GM19328 (cell line): ENCODE measurements around the gene RFX1.
"Not testable (repeated sequence)": the region's sequence is repeated elsewhere in the genome, so short reads cannot be mapped to it uniquely, and the experiment has no call there.

ENCODE experiments used
- ATAC-seq: cut with Tn5 transposase; IDR thresholded peaks from one replicate; pipeline ENCODE4 v1.9.1; 2021; ENCODE audit warnings: mild to moderate bottlenecking, moderate library complexity; ENCODE audit not compliant: unreplicated experiment

The RFX1 gene

DNA sequence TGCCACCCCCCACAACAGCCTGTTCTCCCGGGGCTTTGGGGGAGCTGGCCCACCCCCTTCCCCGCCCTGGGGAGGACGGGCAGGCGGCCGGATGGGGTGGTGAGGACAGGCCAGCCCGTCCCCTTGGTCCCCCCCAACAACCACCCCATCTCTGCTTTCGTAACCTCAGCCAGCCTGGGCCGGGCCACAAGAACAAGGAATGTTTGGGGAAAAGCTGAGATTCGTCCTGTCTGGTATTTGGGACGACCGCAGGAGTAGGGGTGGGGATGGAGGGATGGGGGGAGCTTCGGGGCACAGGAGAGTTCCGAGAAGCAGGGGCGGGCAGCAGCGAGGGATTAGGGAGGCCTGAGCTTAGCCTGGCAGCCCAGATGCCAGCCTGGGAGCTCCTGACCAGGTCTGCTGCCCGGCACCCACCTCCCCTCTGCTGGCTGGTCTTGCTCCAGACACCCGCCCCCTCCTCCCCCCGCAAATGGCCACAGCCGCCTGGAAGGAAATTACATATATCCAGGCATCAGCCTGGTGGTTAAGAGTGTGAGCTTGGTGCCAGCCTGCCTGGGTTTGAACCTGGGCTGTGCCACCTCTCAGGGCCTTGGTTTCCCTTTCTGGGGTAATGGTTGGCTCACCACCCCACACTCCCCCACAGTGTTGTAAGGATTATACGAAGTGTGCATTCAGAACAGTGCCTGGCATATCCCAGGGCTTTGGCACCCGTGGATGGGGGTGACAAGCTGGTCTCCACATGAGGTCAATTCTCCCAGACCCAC lies 67.6 kb downstream of the RFX1 start, which contains the start of gene PODNL1:
PODNL1 (minus strand) TSS at position 117 of the 764 bp plus-strand sequence. CDS start 236 bp downstream, outside the sequence.
- no peak for ATAC-seq

- ATAC-seq = no peak
These were observed 68.4 kb downstream of the RFX1 start for GRCh38 chr19:13937479-13938300.

- no peak for ATAC-seq
These were observed 70.2 kb downstream of the RFX1 start for GRCh38 chr19:13935765-13936510.

- no peak for ATAC-seq
These were observed 71.4 kb downstream of the RFX1 start for GRCh38 chr19:13934785-13935109.

DNA sequence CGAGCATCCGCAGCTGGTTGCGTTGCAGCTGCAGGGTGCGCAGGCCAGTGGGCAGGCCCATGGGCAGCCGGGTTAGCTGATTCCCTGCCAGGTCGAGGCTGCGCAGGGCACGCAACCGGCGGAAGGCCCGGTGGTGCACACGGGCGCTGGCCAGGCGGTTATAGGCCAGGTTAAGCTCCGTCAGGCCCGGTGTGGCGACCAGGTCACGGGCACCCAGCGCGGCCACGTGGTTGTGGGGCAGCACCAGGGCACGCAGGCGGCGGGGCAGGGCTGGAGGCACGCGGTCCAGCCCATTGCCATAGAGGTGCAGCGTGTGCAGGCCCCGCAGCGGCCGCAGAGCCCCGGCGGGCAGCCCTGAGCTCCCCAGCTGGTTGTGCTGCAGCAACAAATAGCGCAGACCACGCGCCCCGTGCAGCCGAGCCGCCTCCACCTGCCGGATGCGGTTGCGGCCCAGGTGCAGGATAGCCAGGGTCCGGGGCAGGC lies 73.2 kb downstream of the RFX1 start:
- no peak for ATAC-seq

DNA sequence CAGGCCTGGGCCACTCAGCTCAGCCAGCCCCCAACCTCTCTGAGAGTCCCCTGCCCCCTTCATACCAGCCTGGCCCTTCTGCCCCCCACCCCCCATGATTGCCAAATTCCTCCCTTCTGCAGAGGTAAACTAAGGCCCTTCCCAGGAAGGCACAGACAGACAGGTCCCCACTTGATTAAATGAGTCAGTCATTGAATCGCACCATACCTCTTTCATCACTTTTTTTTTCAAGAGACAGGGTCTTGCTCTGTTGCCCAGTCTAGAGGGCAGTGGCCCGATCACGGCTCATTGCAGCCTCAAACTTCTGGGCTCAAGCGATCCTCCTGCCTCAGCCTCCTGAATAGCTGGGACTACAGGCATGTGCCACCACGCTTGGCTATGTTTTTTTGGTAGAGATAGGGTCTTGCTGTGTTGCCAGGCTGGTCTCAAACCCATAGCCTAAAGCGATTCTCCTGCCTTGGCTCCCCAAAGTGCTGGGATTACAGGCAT lies 73.9 kb downstream of the RFX1 start:
- no peak for ATAC-seq

DNA sequence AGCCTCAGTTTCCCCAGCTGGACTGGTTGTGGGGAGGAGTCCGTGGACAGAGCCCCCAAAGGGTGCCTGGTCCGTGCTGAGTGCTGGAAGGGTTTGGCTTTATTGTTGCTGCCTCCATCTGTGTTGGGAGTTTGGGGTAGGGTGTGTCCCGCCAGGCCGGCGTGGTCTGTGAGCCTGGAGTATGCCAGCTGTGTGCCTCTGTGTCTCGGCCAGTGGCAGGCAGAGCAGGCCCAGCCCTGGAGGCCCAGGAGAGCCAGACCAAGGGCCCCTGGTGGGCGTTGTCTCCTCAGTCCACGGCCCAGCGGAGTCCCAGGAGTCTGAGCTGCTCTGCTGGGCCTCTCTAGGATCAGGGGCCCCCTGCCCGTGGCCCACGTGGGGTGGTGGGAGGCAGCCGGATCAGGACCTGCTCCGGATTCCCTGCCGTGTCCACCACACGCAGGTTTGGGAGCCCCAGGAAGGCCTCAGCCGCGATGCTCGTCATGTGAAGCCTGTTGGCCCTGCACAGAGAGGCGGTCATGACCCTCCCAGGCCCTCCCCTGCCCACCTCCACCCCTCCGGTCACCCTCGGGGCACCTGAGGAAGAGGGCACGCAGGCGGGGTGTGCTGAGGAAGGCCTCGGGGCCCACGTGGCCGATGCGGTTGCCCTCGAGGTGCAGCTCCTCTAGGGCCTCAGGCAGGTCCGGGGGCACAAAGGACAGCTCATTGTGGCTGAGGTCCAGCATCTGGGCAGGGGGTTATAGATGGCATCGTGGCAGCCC lies 74.5 kb downstream of the RFX1 start:
- no peak for ATAC-seq

- ATAC-seq = no peak
These were observed 75.7 kb downstream of the RFX1 start for GRCh38 chr19:13930402-13930801.

GRCh38 chr19:13929956-13930355 lies 76.2 kb downstream of the RFX1 start:
- no peak for ATAC-seq

DNA sequence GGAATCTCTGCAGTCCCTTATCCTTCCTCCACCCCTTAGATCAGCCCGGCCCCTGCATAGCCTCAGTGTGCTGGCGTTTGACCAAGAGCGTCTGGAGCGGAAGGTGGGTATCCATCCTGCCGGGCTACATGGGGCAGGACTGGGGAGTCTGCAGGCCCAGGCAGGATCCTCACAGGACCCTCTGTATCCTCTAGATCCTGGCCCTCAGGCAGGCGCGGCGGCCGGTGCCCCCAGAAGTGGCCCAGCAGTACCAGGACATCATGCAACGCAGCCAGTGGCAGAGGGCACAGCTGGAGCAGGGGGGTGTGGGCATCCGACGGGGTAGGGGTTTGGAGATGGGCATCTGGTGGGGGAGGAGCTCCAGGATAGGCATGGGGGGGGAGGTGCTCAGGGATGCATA lies 76.8 kb downstream of the RFX1 start:
- ATAC-seq = no peak

DNA sequence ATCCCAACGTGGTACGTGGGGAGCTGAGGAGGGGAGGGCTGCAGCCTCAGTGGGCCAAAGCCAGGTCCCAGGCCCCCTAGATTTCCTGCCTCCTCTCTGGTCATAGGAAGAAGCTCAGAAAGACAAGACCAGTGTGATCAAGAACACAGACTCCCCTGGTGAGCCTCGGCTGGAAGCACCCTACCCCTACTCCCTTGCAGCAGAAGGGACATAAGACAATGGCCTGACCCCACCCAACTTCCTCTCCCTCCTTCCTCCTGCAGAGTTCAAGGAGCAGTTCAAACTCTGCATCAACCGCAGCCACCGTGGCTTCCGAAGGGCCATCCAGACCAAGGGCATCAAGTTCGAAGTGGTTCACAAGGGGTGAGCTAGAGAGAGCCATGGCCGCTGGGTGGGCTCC lies 79.4 kb downstream of the RFX1 start:
- no peak for ATAC-seq

DNA sequence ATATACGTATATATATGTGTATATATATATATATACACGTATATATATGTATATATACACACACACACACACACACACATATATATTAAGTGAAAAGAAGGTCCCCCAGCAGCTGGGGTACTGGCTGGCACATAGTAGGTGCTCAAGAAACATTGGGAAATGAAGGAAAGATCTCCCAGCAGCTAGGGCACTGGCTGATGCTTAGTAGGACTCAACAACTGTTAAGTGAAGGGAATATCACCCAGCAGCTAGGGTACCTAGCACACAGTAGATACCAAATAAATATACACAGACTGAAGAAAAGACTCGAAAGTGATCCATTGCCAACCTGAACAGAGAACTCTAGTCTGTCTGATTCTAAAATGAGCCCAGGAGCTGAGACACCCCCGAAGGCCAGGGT lies 80.1 kb downstream of the RFX1 start:
- ATAC-seq = no peak

DNA sequence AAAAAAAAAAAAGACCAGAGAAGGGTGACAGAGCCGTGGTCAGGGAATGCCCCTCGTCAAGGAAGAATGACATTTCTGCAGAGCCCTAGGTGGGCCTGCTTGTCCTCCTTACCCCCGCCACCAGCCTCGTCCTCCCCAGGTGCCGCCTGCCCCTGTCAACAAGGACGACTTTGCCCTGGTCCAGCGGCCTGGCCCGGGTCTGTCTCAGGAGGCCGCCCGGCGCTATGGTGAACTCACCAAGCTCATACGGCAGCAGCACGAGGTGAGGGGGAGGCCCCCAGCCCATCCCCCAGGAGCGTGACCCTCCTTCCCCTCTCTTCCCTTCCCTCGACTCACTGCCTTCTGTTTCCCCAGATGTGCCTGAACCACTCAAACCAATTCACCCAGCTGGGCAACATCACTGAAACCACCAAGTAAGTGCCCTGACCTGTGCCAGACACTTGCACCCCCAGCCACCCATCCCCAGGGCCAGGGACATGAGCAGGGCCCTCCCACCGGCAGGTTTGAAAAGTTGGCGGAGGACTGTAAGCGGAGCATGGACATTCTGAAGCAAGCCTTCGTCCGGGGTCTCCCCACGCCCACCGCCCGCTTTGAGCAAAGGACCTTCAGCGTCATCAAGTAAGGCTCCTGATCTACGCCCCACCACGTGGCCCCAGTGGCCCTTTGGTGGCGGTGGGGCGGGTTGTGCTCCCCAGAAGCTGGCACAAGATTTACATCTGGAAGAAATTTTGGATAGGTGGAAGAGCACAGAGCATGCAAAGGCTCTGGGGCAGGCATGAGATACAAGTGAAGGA lies 82.7 kb downstream of the RFX1 start:
- no peak for ATAC-seq

DNA sequence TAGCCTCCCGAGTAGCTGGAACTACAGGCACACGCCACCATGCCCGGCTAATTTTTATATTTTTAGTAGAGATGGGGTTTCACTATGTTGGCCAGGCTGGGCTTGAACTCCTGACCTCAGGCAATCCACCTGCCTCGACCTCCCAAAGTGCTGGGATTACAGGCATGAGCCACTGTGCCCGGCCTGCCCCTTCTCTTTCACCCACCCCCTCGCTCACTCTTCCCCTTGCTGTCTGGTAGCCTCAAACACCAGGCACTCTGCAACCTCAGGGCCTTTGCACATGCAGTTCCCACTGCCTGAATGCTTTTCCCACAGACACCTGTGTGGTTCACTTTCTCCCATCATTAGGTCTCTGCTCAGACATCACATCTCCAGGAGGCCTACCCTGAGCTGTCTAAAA lies 84.0 kb downstream of the RFX1 start:
- not testable (repeated sequence) for ATAC-seq

GRCh38 chr19:13920940-13921747 lies 85.0 kb downstream of the RFX1 start:
- no peak for ATAC-seq

DNA sequence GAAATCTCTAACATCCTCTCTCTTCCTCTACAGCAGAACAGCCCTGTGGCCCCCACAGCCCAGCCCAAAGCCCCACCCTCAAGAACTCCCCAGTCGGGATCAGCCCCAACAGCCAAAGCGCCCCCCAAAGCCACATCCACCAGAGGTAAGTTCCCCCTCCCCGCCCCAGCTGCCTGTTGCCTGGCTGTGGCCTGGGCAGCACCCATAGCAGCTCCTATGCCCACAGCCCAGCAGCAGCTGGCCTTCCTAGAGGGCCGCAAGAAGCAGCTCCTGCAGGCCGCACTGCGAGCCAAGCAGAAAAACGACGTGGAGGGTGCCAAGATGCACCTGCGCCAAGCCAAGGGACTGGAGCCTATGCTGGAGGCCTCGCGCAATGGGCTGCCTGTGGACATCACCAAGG lies 85.6 kb downstream of the RFX1 start:
- no peak for ATAC-seq

DNA sequence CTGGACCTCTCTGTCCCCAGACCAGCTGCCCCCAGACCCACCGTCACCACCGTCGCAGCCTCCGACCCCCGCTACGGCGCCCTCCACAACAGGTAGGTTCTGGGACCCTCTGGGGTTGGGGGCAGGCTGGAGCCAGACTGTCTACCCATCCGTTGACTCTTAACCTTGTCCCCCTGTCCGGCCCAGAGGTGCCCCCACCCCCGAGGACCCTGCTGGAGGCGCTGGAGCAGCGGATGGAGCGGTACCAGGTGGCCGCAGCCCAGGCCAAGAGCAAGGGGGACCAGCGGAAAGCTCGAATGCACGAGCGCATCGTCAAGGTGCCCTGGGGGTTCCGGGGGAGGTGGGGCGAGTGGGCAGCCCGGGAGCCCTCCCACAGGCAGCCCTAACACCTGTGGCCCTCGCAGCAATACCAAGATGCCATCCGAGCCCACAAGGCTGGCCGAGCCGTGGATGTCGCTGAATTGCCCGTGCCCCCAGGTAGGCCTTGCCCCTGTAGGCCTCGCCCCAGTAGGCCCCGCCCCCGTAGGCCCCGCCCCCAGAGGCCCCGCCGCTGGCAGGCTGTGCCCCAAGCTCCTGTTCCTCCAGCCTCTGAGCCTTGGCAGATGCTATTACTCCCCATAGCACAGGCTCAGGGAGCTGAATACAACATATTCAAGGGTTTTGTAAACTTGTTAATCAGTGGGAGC lies 87.3 kb downstream of the RFX1 start:
- ATAC-seq = no peak

GRCh38 chr19:13917888-13918406 lies 88.2 kb downstream of the RFX1 start:
- no peak for ATAC-seq
